Kidney (tissue), 14 donors: Measurements from ENCODE around the gene GBA2. TPM values are rescaled to one million over a fixed set of nuclear protein-coding genes. Genes with fewer than 3 reads are reported as not detected.

ENCODE experiments used
- DNase-seq, 5 donors: peaks; one replicate each; pipeline ENCODE4 v3.0.0-alpha.2; 2013 to 2020
- FAIRE-seq: peaks from 2 replicates; lab custom pipeline; 2012; peaks lifted over from hg19 to GRCh38; lab: Jason Lieb, UNC
- H3K27ac ChIP-seq, 2 donors: one replicate each; pipeline ENCODE4 v1.7.0; 2013; ENCODE audit warnings: low read depth in 2 of 2, low read length in 2 of 2, inconsistent platforms in 1 of 2
- H3K27me3 ChIP-seq: one replicate; pipeline ENCODE4 v1.7.1; 2013; ENCODE audit warnings: low read length, inconsistent platforms; ENCODE audit not compliant: control insufficient read depth, insufficient read depth
- H3K36me3 ChIP-seq, 3 donors: one replicate each; pipeline versions ENCODE4 v1.7.0 to v1.7.1; 2013; ENCODE audit warnings: low read length in 3 of 3, control low read depth in 1 of 3, inconsistent platforms in 1 of 3; ENCODE audit not compliant: insufficient read depth in 3 of 3, control insufficient read depth in 2 of 3
- H3K4me1 ChIP-seq, 3 donors: one replicate each; pipeline versions ENCODE4 v1.7.0 to v1.7.1; 2013; ENCODE audit warnings: low read length in 3 of 3, inconsistent platforms in 1 of 3, low read depth in 1 of 3; ENCODE audit not compliant: control insufficient read depth in 2 of 3, insufficient read depth in 2 of 3
- H3K4me3 ChIP-seq, 3 donors: one replicate each; pipeline versions ENCODE4 v1.7.0 to v1.8.1; 2013; ENCODE audit warnings: low read length in 3 of 3, control low read depth in 1 of 3, inconsistent platforms in 1 of 3
- H3K9ac ChIP-seq, 3 donors: one replicate each; pipeline versions ENCODE4 v1.7.0 to v1.7.1; 2013; ENCODE audit warnings: low read length in 3 of 3, control low read depth in 1 of 3, inconsistent platforms in 1 of 3
- H3K9me3 ChIP-seq, 3 donors: one replicate each; pipeline versions ENCODE4 v1.7.0 to v1.7.1; 2013; ENCODE audit warnings: low read length in 3 of 3, control low read depth in 1 of 3, inconsistent platforms in 1 of 3; ENCODE audit not compliant: control insufficient read depth in 2 of 3, insufficient read depth in 1 of 3
- intact Hi-C: fragments of 100-400 bp; cut with DNase I; formaldehyde crosslinking; loops from one replicate; pipeline ENCODE4 v1.11.1; 2022
- polyA plus RNA-seq: library from polyadenylated mRNA; stranded (reverse); fragments of 350-450 nt; fragmentation: Illumina TruSeq; extraction: RNeasy Lipid Tissue Mini Kit (QIAGEN cat#74804); gene quantifications from one replicate; pipeline ENCODE4 v1.2.3, GENCODE V29; 2014; ENCODE audit warnings: low read depth, low replicate concordance; ENCODE audit not compliant: insufficient read depth
- total RNA-seq: library from RNA; stranded (reverse); fragmentation: NEBNext Ultra II Directional; extraction: Animal tissue kit (Norgen Biotek cat#: 25700); gene quantifications from one replicate; pipeline ENCODE4 v1.2.1, GENCODE V29; 2021
- TF ChIP-seq, protein P1 (sequence below): IDR thresholded peaks from 3 replicates; pipeline ENCODE4 v1.5.1; 2012; ENCODE audit warnings: mild to moderate bottlenecking, moderate library complexity, borderline replicate concordance; ENCODE audit not compliant: insufficient read depth; ENCODE audit errors: extremely low read depth
- donor health status: control.
- donor health status: control.
- donor health status: control.
- donor health status: control.
- donor health status: control.
- donor health status: DM: yes; HTN: yes; CAD: no.
- donor health status: Normal renal cell carcinoma (clear cell type).

Gene GBA2
- total and polyA plus RNA-seq, 2 donors from 2014 or later: 83.2 to 93.2 TPM

DNA sequence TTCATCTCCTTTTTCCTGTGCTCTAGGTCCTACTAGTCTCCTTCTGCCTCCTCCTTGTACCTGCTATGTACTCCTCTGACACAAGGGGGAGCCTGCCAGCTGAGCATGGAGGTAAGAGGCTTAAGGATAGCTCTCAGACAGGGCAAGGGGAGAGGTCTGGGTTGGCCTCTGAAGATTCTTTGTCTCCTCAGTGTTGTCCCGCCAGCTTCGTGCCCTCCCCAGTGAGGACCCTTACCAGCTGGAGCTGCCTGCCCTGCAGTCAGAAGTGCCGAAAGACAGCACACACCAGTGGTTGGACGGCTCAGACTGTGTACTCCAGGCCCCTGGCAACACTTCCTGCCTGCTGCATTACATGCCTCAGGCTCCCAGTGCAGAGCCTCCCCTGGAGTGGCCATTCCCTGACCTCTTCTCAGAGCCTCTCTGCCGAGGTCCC, 12.8 kb downstream of the GBA2 start:
- H3K9me3 ChIP-seq: no peaks in the 10 kb centered on the region
- peak in 4 of 5 donors; percentile 67 to 84 (median 73) for DNase-seq
- H3K27me3 ChIP-seq: no peaks in the 10 kb centered on the region
- no peak overlapping the region for H3K27ac ChIP-seq
- intact Hi-C loops: no loop called here
- FAIRE-seq: no peak
- TF ChIP-seq, protein P1, sequence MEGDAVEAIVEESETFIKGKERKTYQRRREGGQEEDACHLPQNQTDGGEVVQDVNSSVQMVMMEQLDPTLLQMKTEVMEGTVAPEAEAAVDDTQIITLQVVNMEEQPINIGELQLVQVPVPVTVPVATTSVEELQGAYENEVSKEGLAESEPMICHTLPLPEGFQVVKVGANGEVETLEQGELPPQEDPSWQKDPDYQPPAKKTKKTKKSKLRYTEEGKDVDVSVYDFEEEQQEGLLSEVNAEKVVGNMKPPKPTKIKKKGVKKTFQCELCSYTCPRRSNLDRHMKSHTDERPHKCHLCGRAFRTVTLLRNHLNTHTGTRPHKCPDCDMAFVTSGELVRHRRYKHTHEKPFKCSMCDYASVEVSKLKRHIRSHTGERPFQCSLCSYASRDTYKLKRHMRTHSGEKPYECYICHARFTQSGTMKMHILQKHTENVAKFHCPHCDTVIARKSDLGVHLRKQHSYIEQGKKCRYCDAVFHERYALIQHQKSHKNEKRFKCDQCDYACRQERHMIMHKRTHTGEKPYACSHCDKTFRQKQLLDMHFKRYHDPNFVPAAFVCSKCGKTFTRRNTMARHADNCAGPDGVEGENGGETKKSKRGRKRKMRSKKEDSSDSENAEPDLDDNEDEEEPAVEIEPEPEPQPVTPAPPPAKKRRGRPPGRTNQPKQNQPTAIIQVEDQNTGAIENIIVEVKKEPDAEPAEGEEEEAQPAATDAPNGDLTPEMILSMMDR: peak; percentile 72
- peaks cover 18 to 68% (median 50%) of the 10 kb centered on the region in 3 donors for H3K36me3 ChIP-seq
- peaks cover 5 to 15% (median 12%) of the 10 kb centered on the region in 3 donors for H3K4me1 ChIP-seq
- H3K4me3 ChIP-seq: no peak overlapping the region
- H3K9ac ChIP-seq: no peak overlapping the region

GRCh38 chr9:35734096-35734495, 14.9 kb downstream of the GBA2 start:
- no peaks in the 10 kb centered on the region for H3K9me3 ChIP-seq
- DNase-seq (no peak), FAIRE-seq (no peak)
- H3K36me3 ChIP-seq: peaks cover 14 to 48% (median 32%) of the 10 kb centered on the region in 3 donors
- no peak overlapping the region for H3K9ac ChIP-seq
- H3K27ac ChIP-seq: no peak overlapping the region
- H3K4me3 ChIP-seq: no peak overlapping the region
- H3K27me3 ChIP-seq: no peaks in the 10 kb centered on the region
- peaks cover 11 to 35% (median 34%) of the 10 kb centered on the region in 3 donors for H3K4me1 ChIP-seq
- TF ChIP-seq, protein P1: no peak
- intact Hi-C loops: no loop called here

DNA sequence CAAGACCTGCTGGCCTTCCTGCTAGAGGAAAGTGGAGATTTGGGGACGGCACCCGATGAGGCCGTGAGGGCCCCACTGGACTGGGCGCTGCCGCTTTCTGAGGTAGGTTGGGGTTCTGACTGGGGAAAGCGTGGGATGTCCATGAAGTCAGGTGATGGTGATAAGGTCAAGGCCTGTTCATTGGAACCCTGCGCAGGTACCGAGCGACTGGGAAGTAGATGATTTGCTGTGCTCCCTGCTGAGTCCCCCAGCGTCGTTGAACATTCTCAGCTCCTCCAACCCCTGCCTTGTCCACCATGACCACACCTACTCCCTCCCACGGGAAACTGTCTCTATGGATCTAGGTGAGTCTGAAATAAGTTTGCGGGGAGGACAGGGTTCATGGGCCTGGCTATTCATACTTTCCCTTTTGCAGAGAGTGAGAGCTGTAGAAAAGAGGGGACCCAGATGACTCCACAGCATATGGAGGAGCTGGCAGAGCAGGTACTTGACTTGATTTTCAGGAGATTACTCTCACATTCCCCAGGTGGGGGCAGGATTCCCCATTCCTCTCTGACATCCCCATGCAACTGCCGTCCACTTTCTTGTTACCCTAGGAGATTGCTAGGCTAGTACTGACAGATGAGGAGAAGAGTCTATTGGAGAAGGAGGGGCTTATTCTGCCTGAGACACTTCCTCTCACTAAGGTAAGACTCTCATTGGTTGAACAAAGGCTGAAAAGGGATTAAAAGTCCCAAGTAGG, 16.1 kb downstream of the GBA2 start:
- FAIRE-seq (no peak), DNase-seq (peak in 4 of 5 donors; percentile 26 to 76 (median 65))
- Histone ChIP-seq H3K4me3 (peak overlapping the region; percentile 78 to 94 (median 94)), H3K36me3 (peaks cover 10 to 37% (median 22%) of the 10 kb centered on the region in 3 donors), H3K9me3 (no peaks in the 10 kb centered on the region), H3K27ac (peak overlapping the region; percentile 97 to 98), H3K9ac (peak overlapping the region; percentile 75 to 97 (median 96)), H3K4me1 (peaks cover 11 to 45% (median 44%) of the 10 kb centered on the region in 3 donors), H3K27me3 (no peaks in the 10 kb centered on the region)
- TF ChIP-seq, protein P1: no peak
- intact Hi-C loops: no loop called here
